Caco-2 (cell line): ENCODE results near the gene HYAL1. TPM values are rescaled to one million over a fixed set of nuclear protein-coding genes. Genes with fewer than 3 reads are reported as not detected.
A peak's percentile ranks its signal among the peaks of the same experiment; 100 is the strongest.

ENCODE experiments used
- BruUV-seq: library from RNA; stranded (reverse); fragments of 400-500 nt; replicated peaks from 2 replicates; lab custom pipeline; 2021; lab: Mats Ljungman, UMichigan
- CTCF ChIA-PET: fragments of 300-600 bp; sonication (Branson Sonifier 250); formaldehyde crosslinking; loops from one replicate; lab custom pipeline; 2022; ENCODE audit warnings: antibody characterized with exemption; lab: Charles Lee
- POLR2A ChIA-PET: fragments of 300-600 bp; sonication (Branson Sonifier 250); formaldehyde crosslinking; loops from one replicate; lab custom pipeline; 2022; ENCODE audit warnings: antibody characterized with exemption; lab: Charles Lee
- DNase-seq, 2 experiments: peaks; one replicate each; pipeline versions ENCODE4 v3.0.0 to v3.0.0-alpha.2; 2020 to 2022
- H3K27me3 ChIP-seq: replicated peaks from 2 replicates; pipeline ENCODE4 v1.6.0; 2011; ENCODE audit warnings: low read length; ENCODE audit not compliant: control insufficient read depth, insufficient read depth
- H3K36me3 ChIP-seq: 2 replicates; pipeline ENCODE4 v1.5.1; 2011; ENCODE audit warnings: low read length; ENCODE audit not compliant: control insufficient read depth, insufficient read depth
- H3K4me1 ChIP-seq: fragments of 250-450 bp; sonication (Bioruptor Pico); 2 replicates; pipeline ENCODE4 v1.5.1; 2020; ENCODE audit warnings: mild to moderate bottlenecking
- H3K4me3 ChIP-seq: 2 replicates; pipeline ENCODE4 v1.5.1; 2011; ENCODE audit warnings: low read depth, mild to moderate bottlenecking, control low read depth, low read length
- H3K9me3 ChIP-seq: fragments of 250-450 bp; sonication (Bioruptor Pico); 2 replicates; pipeline ENCODE4 v1.5.1; 2020; ENCODE audit warnings: mild to moderate bottlenecking, moderate library complexity
- H3K27ac Mint-ChIP-seq: one replicate; pipeline ENCODE4 v1.8.0; 2022; ENCODE audit warnings: mixed read lengths; ENCODE audit not compliant: unreplicated experiment
- H3K27me3 Mint-ChIP-seq: one replicate; pipeline ENCODE4 v1.8.0; 2022; ENCODE audit warnings: mixed read lengths; ENCODE audit not compliant: insufficient read depth, unreplicated experiment
- H3K36me3 Mint-ChIP-seq: one replicate; pipeline ENCODE4 v1.8.0; 2022; ENCODE audit warnings: mild to moderate bottlenecking, mixed read lengths; ENCODE audit not compliant: insufficient read depth, unreplicated experiment
- H3K4me1 Mint-ChIP-seq: one replicate; pipeline ENCODE4 v1.8.0; 2022; ENCODE audit warnings: low read depth, mixed read lengths; ENCODE audit not compliant: unreplicated experiment
- H3K4me3 Mint-ChIP-seq: one replicate; pipeline ENCODE4 v1.8.0; 2022; ENCODE audit warnings: mild to moderate bottlenecking, moderate library complexity, mixed read lengths; ENCODE audit not compliant: unreplicated experiment
- H3K9me3 Mint-ChIP-seq: one replicate; pipeline ENCODE4 v1.8.0; 2022; ENCODE audit warnings: mixed read lengths; ENCODE audit not compliant: unreplicated experiment
- CTCF ChIP-seq, 2 experiments: fragments of 200-600 bp in 1 of 2; IDR thresholded peaks; 1 replicate in 1 of 2; 2 replicates in 1 of 2; pipeline versions ENCODE4 v1.5.1 to v1.8.0; 2011 to 2022; ENCODE audit warnings: antibody characterized with exemption in 1 of 2, control low read depth in 1 of 2, inconsistent platforms in 1 of 2, low read depth in 1 of 2, low read length in 1 of 2, mild to moderate bottlenecking in 1 of 2, moderate library complexity in 1 of 2; ENCODE audit not compliant: insufficient read depth in 1 of 2, severe bottlenecking in 1 of 2, unreplicated experiment in 1 of 2
- intact Hi-C: fragments of 100-400 bp; cut with micrococcal nuclease; formaldehyde crosslinking; loops from one replicate; pipeline ENCODE4 v1.10.0; 2022; ENCODE audit not compliant: unreplicated experiment
- total RNA-seq: library from RNA; stranded (reverse); gene quantifications from 2 replicates; pipeline ENCODE4 v1.2.3, GENCODE V29; 2022

HYAL1 gene
- total RNA-seq, 1 experiment from 2014 or later, result 2.3 TPM

GRCh38 chr3:50322386-50323091, 19.2 kb upstream of the HYAL1 start, which contains the start of gene HYAL2:
Gene HYAL2 (minus strand): TSS chr3:50322745. CDS start chr3:50320489, 2,256 bp downstream.
- Histone ChIP-seq H3K27me3 (no peaks in the 10 kb centered on the region), H3K36me3 (peaks cover 4% of the 10 kb centered on the region), H3K4me1 (peaks cover 22% of the 10 kb centered on the region), H3K4me3 (peak within 1 kb of the TSS; percentile 58), H3K9me3 (no peaks in the 10 kb centered on the region)
- no peaks in the 10 kb centered on the region for H3K9me3 Mint-ChIP-seq
- ChIA-PET CTCF (interaction anchor here (1.4 to 2.3 kb wide), 2 partner anchors 14 to 15 kb away, joined by 11 to 27 read pairs; no protein-coding TSS in a partner anchor), POLR2A (interaction anchor here (1.4 kb wide), 1 partner anchor 23 kb away, joined by 12 read pairs; the partner anchor contains the start of genes HYAL3 and NAA80)
- peak within 1 kb of the TSS; percentile 81 for H3K4me3 Mint-ChIP-seq
- intact Hi-C loops, result no loop called here
- no peaks in the 10 kb centered on the region for H3K4me1 Mint-ChIP-seq
- no peaks in the 10 kb centered on the region for H3K27me3 Mint-ChIP-seq
- H3K27ac Mint-ChIP-seq, result peak within 1 kb of the TSS; percentile 96
- DNase-seq, result no peak
- BruUV-seq, result no TSS peak
- H3K36me3 Mint-ChIP-seq, result peaks cover 40% of the 10 kb centered on the region
- TF ChIP-seq CTCF (IDR thresholded peaks at IDR 0.05; ENCODE audit: insufficient read depth in 1 of 2, low read depth in 1 of 2, low read length in 1 of 2, severe bottlenecking in 1 of 2, unreplicated experiment in 1 of 2), result no peak

- Mint-ChIP-seq H3K36me3 (peaks cover 40% of the 10 kb centered on the region), H3K4me1 (peaks cover under 1% of the 10 kb centered on the region), H3K27me3 (no peaks in the 10 kb centered on the region), H3K9me3 (no peaks in the 10 kb centered on the region), H3K4me3 (peak overlapping the region; percentile 81), H3K27ac (peak overlapping the region; percentile 96)
- peak overlapping the region; percentile 58 for H3K4me3 ChIP-seq
- H3K27me3 ChIP-seq, result no peaks in the 10 kb centered on the region
- ChIA-PET CTCF (interaction anchor here (1.0 to 1.4 kb wide), 2 partner anchors 15 to 23 kb away, joined by 8 to 27 read pairs; partner anchors contain the start of genes HYAL3 and NAA80), POLR2A (interaction anchor here (0.6 to 1.4 kb wide), 2 partner anchors 23 to 536 kb away, joined by 4 to 12 read pairs; partner anchors contain the start of genes HYAL3 and NAA80)
- intact Hi-C loops, result no loop called here
- H3K36me3 ChIP-seq, result peaks cover 4% of the 10 kb centered on the region
- BruUV-seq, result TSS peak; percentile 62
- peaks cover 27% of the 10 kb centered on the region for H3K4me1 ChIP-seq
- no peak for DNase-seq
- H3K9me3 ChIP-seq, result no peaks in the 10 kb centered on the region
- no peak for TF ChIP-seq CTCF (IDR thresholded peaks at IDR 0.05; ENCODE audit: insufficient read depth in 1 of 2, low read depth in 1 of 2, low read length in 1 of 2, severe bottlenecking in 1 of 2, unreplicated experiment in 1 of 2)
These were observed 18.7 kb upstream of the HYAL1 start for GRCh38 chr3:50322115-50322385.

- peak; percentile 92 to 94 for DNase-seq
- no peaks in the 10 kb centered on the region for H3K9me3 Mint-ChIP-seq
- peak; percentile 67 to 68 for TF ChIP-seq CTCF (IDR thresholded peaks at IDR 0.05; ENCODE audit: insufficient read depth in 1 of 2, low read depth in 1 of 2, low read length in 1 of 2, severe bottlenecking in 1 of 2, unreplicated experiment in 1 of 2)
- H3K27me3 Mint-ChIP-seq, result no peaks in the 10 kb centered on the region
- H3K36me3 ChIP-seq, result peaks cover 4% of the 10 kb centered on the region
- peaks cover 33% of the 10 kb centered on the region for H3K4me1 ChIP-seq
- peaks cover 37% of the 10 kb centered on the region for H3K36me3 Mint-ChIP-seq
- H3K27ac Mint-ChIP-seq, result peak overlapping the region; percentile 96
- peak overlapping the region; percentile 58 for H3K4me3 ChIP-seq
- no peaks in the 10 kb centered on the region for H3K9me3 ChIP-seq
- H3K4me3 Mint-ChIP-seq, result peak overlapping the region; percentile 81
- ChIA-PET CTCF (interaction anchor here (0.5 to 1.4 kb wide), 12 partner anchors 10 to 1720 kb away, joined by 3 to 27 read pairs (median 5); partner anchors contain the start of genes CYB561D2, GNAI2, HYAL3 and NAA80), POLR2A (interaction anchor here (0.6 to 1.4 kb wide), 4 partner anchors 16 to 536 kb away, joined by 4 to 12 read pairs (median 8); partner anchors contain the start of genes HYAL3 and NAA80)
- no peaks in the 10 kb centered on the region for H3K27me3 ChIP-seq
- peaks cover 6% of the 10 kb centered on the region for H3K4me1 Mint-ChIP-seq
- no TSS peak for BruUV-seq
- intact Hi-C loops, result loop anchor here (1.0 kb wide), 1 partner anchor 22 kb away; the partner anchor contains the start of genes HYAL3 and NAA80
These were observed 18.2 kb upstream of the HYAL1 start for GRCh38 chr3:50321336-50322114.
